Neural progenitor cell (in vitro differentiated cells): ENCODE results near the gene TRAPPC10. TPM values are rescaled to one million over a fixed set of nuclear protein-coding genes. Genes with fewer than 3 reads are reported as not detected.

Experiments used
- DNase-seq: peaks from one replicate; pipeline ENCODE4 v3.0.0-alpha.2; 2016; ENCODE audit warnings: low spot score
- H2AFZ ChIP-seq: fragments of 200-600 bp; sonication (generic); replicated peaks from 2 replicates; pipeline ENCODE4 v1.6.1; 2016; ENCODE audit warnings: antibody characterized with exemption
- H3F3A ChIP-seq: fragments of 200-600 bp; sonication (generic); 2 replicates; pipeline ENCODE4 v1.6.1; 2016; ENCODE audit warnings: antibody characterized with exemption, low read depth
- H3K27ac ChIP-seq: fragments of 200-600 bp; sonication (generic); 2 replicates; pipeline ENCODE4 v1.5.1; 2016; ENCODE audit warnings: mild to moderate bottlenecking
- H3K27me3 ChIP-seq: fragments of 200-600 bp; sonication (generic); 2 replicates; pipeline ENCODE4 v1.6.1; 2016; ENCODE audit warnings: mild to moderate bottlenecking, moderate library complexity
- H3K36me3 ChIP-seq: fragments of 200-600 bp; sonication (generic); 2 replicates; pipeline ENCODE4 v1.5.1; 2016
- H3K4me1 ChIP-seq: fragments of 200-600 bp; sonication (generic); 2 replicates; pipeline ENCODE4 v1.6.1; 2016; ENCODE audit warnings: mixed run types
- H3K4me2 ChIP-seq: fragments of 200-600 bp; sonication (generic); 2 replicates; pipeline ENCODE4 v1.6.1; 2016
- H3K4me3 ChIP-seq: fragments of 200-600 bp; sonication (generic); 2 replicates; pipeline ENCODE4 v1.5.1; 2016
- H3K79me2 ChIP-seq: fragments of 200-600 bp; sonication (generic); 2 replicates; pipeline ENCODE4 v1.6.1; 2016; ENCODE audit warnings: low read depth
- H3K9ac ChIP-seq: fragments of 200-600 bp; sonication (generic); 2 replicates; pipeline ENCODE4 v1.6.1; 2016
- H3K9me3 ChIP-seq: fragments of 200-600 bp; sonication (generic); 2 replicates; pipeline ENCODE4 v1.5.1; 2016; ENCODE audit warnings: low read depth
- H4K20me1 ChIP-seq: fragments of 200-600 bp; sonication (generic); 2 replicates; pipeline ENCODE4 v1.6.1; 2016; ENCODE audit warnings: low read depth
- H3K27ac Mint-ChIP-seq: 3 replicates; pipeline ENCODE4 v1.8.0; 2021; ENCODE audit warnings: mixed read lengths
- H3K27me3 Mint-ChIP-seq: 2 replicates; pipeline ENCODE4 v1.8.0; 2022; ENCODE audit warnings: low read depth, mild to moderate bottlenecking, inconsistent platforms, moderate library complexity, mixed read lengths; ENCODE audit not compliant: insufficient read depth
- H3K36me3 Mint-ChIP-seq: 3 replicates; pipeline ENCODE4 v1.8.0; 2021; ENCODE audit warnings: mixed read lengths
- H3K4me1 Mint-ChIP-seq: 3 replicates; pipeline ENCODE4 v1.8.0; 2021; ENCODE audit warnings: mixed read lengths
- H3K4me3 Mint-ChIP-seq: 3 replicates; pipeline ENCODE4 v1.8.0; 2021; ENCODE audit warnings: mild to moderate bottlenecking, moderate library complexity, mixed read lengths
- H3K9me3 Mint-ChIP-seq: 3 replicates; pipeline ENCODE4 v1.8.0; 2020; ENCODE audit warnings: mixed read lengths
- EZH2 ChIP-seq: fragments of 200-600 bp; sonication (generic); IDR thresholded peaks from 2 replicates; pipeline ENCODE4 v1.6.1; 2017; ENCODE audit warnings: antibody characterized with exemption, mild to moderate bottlenecking, moderate library complexity
- EZH2phosphoT487 ChIP-seq: fragments of 200-600 bp; sonication (generic); IDR thresholded peaks from 2 replicates; pipeline ENCODE4 v1.6.1; 2017; ENCODE audit warnings: antibody characterized with exemption
- total RNA-seq: library from RNA; depleted of rRNA; stranded (reverse); fragments of >200 nt; gene quantifications from 2 replicates; pipeline ENCODE4 v1.2.3, GENCODE V29; 2015; ENCODE audit warnings: low replicate concordance
- TF ChIP-seq, protein P1 (sequence below): fragments of 200-600 bp; sonication (generic); IDR thresholded peaks from 2 replicates; pipeline ENCODE4 v1.5.1; 2017; ENCODE audit warnings: antibody characterized with exemption, mild to moderate bottlenecking

TRAPPC10 gene
- total RNA-seq, 1 donor from 2014 or later, result 19.8 TPM

- no peak overlapping the region for H3K27ac Mint-ChIP-seq
- Histone ChIP-seq H3K79me2 (peaks cover 100% of the 10 kb centered on the region), H3K4me1 (peaks cover 19% of the 10 kb centered on the region), H3K27ac (no peak overlapping the region), H3K4me3 (no peak overlapping the region), H3K36me3 (no peaks in the 10 kb centered on the region), H3F3A (peaks cover under 1% of the 10 kb centered on the region), H3K9me3 (no peaks in the 10 kb centered on the region), H3K4me2 (no peak overlapping the region), H2AFZ (no peak overlapping the region), H3K27me3 (no peaks in the 10 kb centered on the region), H4K20me1 (peaks cover 74% of the 10 kb centered on the region), H3K9ac (no peak overlapping the region)
- no peak overlapping the region for H3K4me3 Mint-ChIP-seq
- peaks cover 2% of the 10 kb centered on the region for H3K27me3 Mint-ChIP-seq
- no peaks in the 10 kb centered on the region for H3K9me3 Mint-ChIP-seq
- peaks cover 28% of the 10 kb centered on the region for H3K4me1 Mint-ChIP-seq
- no peaks in the 10 kb centered on the region for H3K36me3 Mint-ChIP-seq
- no peak for TF ChIP-seq EZH2
- TF ChIP-seq, protein P1, sequence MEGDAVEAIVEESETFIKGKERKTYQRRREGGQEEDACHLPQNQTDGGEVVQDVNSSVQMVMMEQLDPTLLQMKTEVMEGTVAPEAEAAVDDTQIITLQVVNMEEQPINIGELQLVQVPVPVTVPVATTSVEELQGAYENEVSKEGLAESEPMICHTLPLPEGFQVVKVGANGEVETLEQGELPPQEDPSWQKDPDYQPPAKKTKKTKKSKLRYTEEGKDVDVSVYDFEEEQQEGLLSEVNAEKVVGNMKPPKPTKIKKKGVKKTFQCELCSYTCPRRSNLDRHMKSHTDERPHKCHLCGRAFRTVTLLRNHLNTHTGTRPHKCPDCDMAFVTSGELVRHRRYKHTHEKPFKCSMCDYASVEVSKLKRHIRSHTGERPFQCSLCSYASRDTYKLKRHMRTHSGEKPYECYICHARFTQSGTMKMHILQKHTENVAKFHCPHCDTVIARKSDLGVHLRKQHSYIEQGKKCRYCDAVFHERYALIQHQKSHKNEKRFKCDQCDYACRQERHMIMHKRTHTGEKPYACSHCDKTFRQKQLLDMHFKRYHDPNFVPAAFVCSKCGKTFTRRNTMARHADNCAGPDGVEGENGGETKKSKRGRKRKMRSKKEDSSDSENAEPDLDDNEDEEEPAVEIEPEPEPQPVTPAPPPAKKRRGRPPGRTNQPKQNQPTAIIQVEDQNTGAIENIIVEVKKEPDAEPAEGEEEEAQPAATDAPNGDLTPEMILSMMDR, result no peak
- TF ChIP-seq EZH2phosphoT487, result no peak
- DNase-seq, result no peak
Observed at GRCh38 chr21:44018127-44018526, 6.0 kb downstream of the TRAPPC10 start.

DNA sequence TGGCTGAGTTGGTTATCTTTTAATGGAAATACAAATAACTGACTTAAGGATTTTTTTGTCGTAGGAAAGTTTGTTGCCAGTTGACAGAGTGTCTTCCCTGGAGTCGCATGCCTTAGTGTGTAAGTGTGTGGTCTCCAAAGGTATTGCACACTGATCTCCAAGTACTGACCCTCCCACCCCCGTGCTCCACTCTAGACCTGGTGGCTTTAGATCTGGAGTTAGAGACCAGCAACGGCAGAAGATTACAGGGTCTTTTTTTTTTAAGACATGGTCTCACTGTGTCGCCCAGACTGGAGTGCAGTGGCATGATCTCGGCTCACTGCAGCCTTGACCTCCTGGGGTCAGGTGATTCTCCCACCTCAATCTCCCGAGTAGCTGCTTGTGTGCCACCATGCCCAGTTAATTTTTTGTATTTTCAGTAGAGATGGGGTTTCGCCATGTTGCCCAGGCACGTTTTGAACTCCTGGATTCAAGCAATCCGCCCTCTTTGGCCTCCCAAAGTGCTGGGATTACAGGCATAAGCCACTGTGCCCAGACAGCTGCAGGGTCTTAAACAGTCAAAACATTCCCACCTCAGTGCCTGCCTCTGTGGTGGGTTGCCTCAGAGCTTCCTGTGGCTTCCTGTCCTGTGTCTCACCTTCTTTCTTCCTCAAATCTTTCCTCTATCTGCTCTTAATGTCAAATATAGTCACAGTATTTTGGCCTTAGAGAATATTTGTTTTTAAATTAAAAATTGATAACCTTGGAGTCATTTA lies 6.9 kb downstream of the TRAPPC10 start:
- Histone ChIP-seq H3K9ac (no peak overlapping the region), H3F3A (no peaks in the 10 kb centered on the region), H3K4me1 (peaks cover 10% of the 10 kb centered on the region), H3K27me3 (no peaks in the 10 kb centered on the region), H3K9me3 (no peaks in the 10 kb centered on the region), H4K20me1 (peaks cover 74% of the 10 kb centered on the region), H3K4me3 (no peak overlapping the region), H3K79me2 (peaks cover 100% of the 10 kb centered on the region), H3K27ac (no peak overlapping the region), H3K4me2 (no peak overlapping the region), H2AFZ (no peak overlapping the region), H3K36me3 (no peaks in the 10 kb centered on the region)
- TF ChIP-seq EZH2phosphoT487, result no peak
- no peak for TF ChIP-seq EZH2
- TF ChIP-seq, protein P1, result no peak
- Mint-ChIP-seq H3K36me3 (no peaks in the 10 kb centered on the region), H3K27me3 (no peaks in the 10 kb centered on the region), H3K4me1 (peaks cover 20% of the 10 kb centered on the region), H3K4me3 (no peak overlapping the region), H3K27ac (no peak overlapping the region), H3K9me3 (no peaks in the 10 kb centered on the region)
- DNase-seq, result no peak

DNA sequence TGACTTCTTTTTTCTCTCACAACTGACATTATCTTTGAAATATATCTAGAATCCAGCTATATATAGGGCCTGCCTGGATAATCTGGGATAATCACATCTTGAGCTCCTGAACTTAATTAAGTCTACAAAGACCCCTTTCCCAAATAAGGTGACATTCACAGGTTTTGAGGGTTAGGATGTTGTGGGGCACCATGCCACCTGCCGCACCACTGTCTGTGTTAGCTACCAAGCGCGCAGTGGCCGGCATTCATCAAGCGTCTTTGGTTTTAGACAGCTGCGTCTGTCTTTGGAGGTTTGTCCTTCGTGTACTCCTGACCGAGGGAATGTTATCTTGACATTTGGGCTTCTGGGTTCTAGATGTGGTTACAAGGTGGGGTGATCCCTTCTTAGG lies 7.5 kb downstream of the TRAPPC10 start:
- Histone ChIP-seq H3K4me3 (no peak overlapping the region), H4K20me1 (peaks cover 74% of the 10 kb centered on the region), H3K4me2 (no peak overlapping the region), H3K27ac (no peak overlapping the region), H3K4me1 (peaks cover 7% of the 10 kb centered on the region), H3F3A (no peaks in the 10 kb centered on the region), H3K9ac (no peak overlapping the region), H3K79me2 (peaks cover 100% of the 10 kb centered on the region), H2AFZ (no peak overlapping the region), H3K9me3 (no peaks in the 10 kb centered on the region), H3K36me3 (no peaks in the 10 kb centered on the region), H3K27me3 (no peaks in the 10 kb centered on the region)
- Mint-ChIP-seq H3K27me3 (no peaks in the 10 kb centered on the region), H3K9me3 (no peaks in the 10 kb centered on the region), H3K36me3 (no peaks in the 10 kb centered on the region), H3K4me3 (no peak overlapping the region), H3K27ac (no peak overlapping the region), H3K4me1 (peaks cover 19% of the 10 kb centered on the region)
- TF ChIP-seq EZH2 (no peak), EZH2phosphoT487 (no peak)
- TF ChIP-seq, protein P1, result no peak
- DNase-seq, result no peak
